K562 (cell line): ENCODE data around the gene MYMX. TPM values are rescaled to one million over a fixed set of nuclear protein-coding genes. Genes with fewer than 3 reads are reported as not detected.

Experiments used
- ASH1L ChIP-seq: fragments of 450-650 bp; IDR thresholded peaks from 2 replicates; pipeline ENCODE4 v1.6.1; 2018; ENCODE audit warnings: borderline replicate concordance, mild to moderate bottlenecking, low read depth; ENCODE audit not compliant: partially characterized antibody
- ETS1 ChIP-seq: conservative IDR thresholded peaks from 2 replicates; pipeline ENCODE4 v1.6.1; 2011; ENCODE audit warnings: low read depth, mild to moderate bottlenecking, low read length; ENCODE audit not compliant: control insufficient read depth
- HNRNPUL1 ChIP-seq: fragments of 200-400 bp; formaldehyde crosslinking; IDR thresholded peaks from 2 replicates; pipeline ENCODE4 v1.6.1; 2017; ENCODE audit warnings: low read length
- ID3 ChIP-seq, 2 experiments: fragments of 250-450 bp in 1 of 2; fragments of 450-650 bp in 1 of 2; sonication (Bioruptor Pico) in 1 of 2; IDR thresholded peaks; 2 replicates each; pipeline versions ENCODE4 v1.6.1 to v1.8.0; 2016 to 2021; ENCODE audit warnings: mild to moderate bottlenecking in 2 of 2, moderate library complexity in 2 of 2, missing compliant biosample characterization in 1 of 2, missing genetic modification characterization in 1 of 2
- MCM2 ChIP-seq: fragments of 450-650 bp; IDR thresholded peaks from 2 replicates; pipeline ENCODE4 v1.6.1; 2017; ENCODE audit warnings: low read depth, mild to moderate bottlenecking
- NR2F6 ChIP-seq: fragments of 450-650 bp; formaldehyde crosslinking; IDR thresholded peaks from 2 replicates; pipeline ENCODE4 v1.4.0; 2020; ENCODE audit warnings: mild to moderate bottlenecking
- NUFIP1 ChIP-seq: fragments of 450-650 bp; IDR thresholded peaks from 2 replicates; pipeline ENCODE4 v1.6.1; 2018; ENCODE audit not compliant: partially characterized antibody
- PREB ChIP-seq: sonication (generic); formaldehyde crosslinking; IDR thresholded peaks from 2 replicates; pipeline ENCODE4 v1.8.1; 2023; ENCODE audit warnings: mild to moderate bottlenecking, missing genetic modification reagents
- ZNF140 ChIP-seq: fragments of 250-450 bp; sonication (Bioruptor Pico); IDR thresholded peaks from 2 replicates; pipeline ENCODE4 v1.8.0; 2021; ENCODE audit warnings: moderate library complexity, mild to moderate bottlenecking, inconsistent platforms
- ZNF830 ChIP-seq: fragments of 250-450 bp; sonication (Bioruptor Pico); IDR thresholded peaks from 2 replicates; pipeline ENCODE4 v1.5.0; 2021; ENCODE audit warnings: mild to moderate bottlenecking
- polyA plus RNA-seq, 8 experiments: library from polyadenylated mRNA; depleted of rRNA in 4 of 8; stranded (reverse) in 5 of 8; unstranded in 3 of 8; fragments of >200 nt; fragmentation: Nextera tagmentation in 2 of 8; fragmentation: Illumina TruSeq in 1 of 8; extraction: Ambion mirVana in 2 of 8; extraction: Trizol in 1 of 8; gene quantifications; 2 replicates each; pipeline versions ENCODE4 v1.2.1 to v1.2.3, GENCODE V29; 2011 to 2014; ENCODE audit warnings: inconsistent platforms in 1 of 8, missing spikeins in 1 of 8
- total RNA-seq, 7 experiments: library from RNA; depleted of rRNA in 6 of 7; stranded (reverse); fragments of >200 nt in 6 of 7; fragmentation: Illumina TruSeq in 2 of 7; extraction: Trizol in 2 of 7; gene quantifications; 2 replicates each; pipeline versions ENCODE4 v1.2.1 to v1.2.3, GENCODE V29; 2011 to 2021; ENCODE audit warnings: low replicate concordance in 1 of 7
- TF ChIP-seq, protein P1 (sequence below): fragments of 450-650 bp; IDR thresholded peaks from 2 replicates; pipeline ENCODE4 v1.6.1; 2016; ENCODE audit warnings: low read depth

MYMX gene
- total and polyA plus RNA-seq, 9 of the 15 experiments (the other 6 are each of a cell fraction or from before 2014, with no cell fraction given) = 0.12 TPM; not detected in 8

DNA sequence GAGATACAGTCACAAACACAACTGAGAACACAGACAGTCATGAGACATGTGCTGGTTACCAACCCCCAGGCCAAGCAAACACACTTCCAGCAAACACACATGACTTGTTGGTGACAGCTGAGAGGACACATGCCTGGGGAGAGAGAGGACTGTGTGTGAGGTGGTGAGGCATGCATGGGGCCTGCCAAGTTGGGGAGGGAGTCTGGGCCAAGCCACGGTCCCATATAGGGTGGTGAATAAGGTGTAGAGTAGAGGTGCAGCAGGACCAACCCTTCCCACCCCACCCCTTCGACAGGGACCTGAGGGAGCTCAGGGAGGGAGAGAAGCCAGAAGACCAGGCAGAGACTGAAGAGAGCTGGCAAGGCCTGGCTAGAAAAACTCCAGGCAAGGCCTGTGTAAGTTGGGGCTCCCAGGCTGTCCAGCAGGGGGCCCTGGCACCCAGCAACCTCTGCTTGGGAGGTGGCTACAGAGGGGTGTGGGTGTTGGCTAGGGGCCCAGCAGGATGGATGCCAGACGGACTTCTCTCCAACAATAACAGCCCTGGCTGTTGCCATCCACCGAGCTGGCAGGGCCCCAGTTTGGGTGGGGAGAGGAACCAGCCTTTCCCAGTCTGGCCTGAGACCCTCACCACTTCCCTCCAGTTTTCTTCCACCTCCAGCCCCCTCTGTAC, 4.7 kb downstream of the MYMX start (continued):
- TF ChIP-seq, protein P1, sequence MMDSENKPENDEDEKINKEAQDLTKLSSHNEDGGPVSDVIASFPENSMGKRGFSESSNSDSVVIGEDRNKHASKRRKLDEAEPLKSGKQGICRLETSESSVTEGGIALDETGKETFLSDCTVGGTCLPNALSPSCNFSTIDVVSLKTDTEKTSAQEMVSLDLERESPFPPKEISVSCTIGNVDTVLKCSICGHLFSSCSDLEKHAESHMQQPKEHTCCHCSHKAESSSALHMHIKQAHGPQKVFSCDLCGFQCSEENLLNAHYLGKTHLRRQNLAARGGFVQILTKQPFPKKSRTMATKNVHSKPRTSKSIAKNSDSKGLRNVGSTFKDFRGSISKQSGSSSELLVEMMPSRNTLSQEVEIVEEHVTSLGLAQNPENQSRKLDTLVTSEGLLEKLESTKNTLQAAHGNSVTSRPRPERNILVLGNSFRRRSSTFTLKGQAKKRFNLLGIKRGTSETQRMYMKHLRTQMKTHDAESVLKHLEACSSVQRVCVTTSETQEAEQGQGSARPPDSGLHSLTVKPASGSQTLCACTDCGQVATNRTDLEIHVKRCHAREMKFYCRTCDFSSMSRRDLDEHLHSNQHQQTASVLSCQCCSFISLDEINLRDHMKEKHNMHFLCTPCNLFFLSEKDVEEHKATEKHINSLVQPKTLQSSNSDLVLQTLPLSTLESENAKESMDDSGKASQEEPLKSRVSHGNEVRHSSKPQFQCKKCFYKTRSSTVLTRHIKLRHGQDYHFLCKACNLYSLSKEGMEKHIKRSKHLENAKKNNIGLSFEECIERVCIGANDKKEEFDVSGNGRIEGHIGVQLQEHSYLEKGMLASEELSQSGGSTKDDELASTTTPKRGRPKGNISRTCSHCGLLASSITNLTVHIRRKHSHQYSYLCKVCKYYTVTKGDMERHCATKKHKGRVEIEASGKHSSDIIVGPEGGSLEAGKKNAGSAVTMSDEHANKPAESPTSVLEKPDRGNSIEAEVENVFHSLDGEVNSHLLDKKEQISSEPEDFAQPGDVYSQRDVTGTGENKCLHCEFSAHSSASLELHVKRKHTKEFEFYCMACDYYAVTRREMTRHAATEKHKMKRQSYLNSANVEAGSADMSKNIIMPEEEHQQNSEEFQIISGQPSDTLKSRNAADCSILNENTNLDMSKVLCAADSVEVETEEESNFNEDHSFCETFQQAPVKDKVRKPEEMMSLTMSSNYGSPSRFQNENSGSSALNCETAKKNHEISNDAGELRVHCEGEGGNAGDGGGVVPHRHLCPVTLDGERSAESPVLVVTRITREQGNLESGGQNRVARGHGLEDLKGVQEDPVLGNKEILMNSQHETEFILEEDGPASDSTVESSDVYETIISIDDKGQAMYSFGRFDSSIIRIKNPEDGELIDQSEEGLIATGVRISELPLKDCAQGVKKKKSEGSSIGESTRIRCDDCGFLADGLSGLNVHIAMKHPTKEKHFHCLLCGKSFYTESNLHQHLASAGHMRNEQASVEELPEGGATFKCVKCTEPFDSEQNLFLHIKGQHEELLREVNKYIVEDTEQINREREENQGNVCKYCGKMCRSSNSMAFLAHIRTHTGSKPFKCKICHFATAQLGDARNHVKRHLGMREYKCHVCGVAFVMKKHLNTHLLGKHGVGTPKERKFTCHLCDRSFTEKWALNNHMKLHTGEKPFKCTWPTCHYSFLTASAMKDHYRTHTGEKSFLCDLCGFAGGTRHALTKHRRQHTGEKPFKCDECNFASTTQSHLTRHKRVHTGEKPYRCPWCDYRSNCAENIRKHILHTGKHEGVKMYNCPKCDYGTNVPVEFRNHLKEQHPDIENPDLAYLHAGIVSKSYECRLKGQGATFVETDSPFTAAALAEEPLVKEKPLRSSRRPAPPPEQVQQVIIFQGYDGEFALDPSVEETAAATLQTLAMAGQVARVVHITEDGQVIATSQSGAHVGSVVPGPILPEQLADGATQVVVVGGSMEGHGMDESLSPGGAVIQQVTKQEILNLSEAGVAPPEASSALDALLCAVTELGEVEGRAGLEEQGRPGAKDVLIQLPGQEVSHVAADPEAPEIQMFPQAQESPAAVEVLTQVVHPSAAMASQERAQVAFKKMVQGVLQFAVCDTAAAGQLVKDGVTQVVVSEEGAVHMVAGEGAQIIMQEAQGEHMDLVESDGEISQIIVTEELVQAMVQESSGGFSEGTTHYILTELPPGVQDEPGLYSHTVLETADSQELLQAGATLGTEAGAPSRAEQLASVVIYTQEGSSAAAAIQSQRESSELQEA = no peak
- TF ChIP-seq ID3 (CRISPR knock-in tag; IDR thresholded peaks at IDR 0.05) = no peak
- no peak for TF ChIP-seq ID3 (tag; IDR thresholded peaks at IDR 0.05)
- no peak for TF ChIP-seq PREB (CRISPR knock-in tag)
- no peak for TF ChIP-seq ZNF140 (CRISPR knock-in tag)
- TF ChIP-seq NUFIP1 = no peak
- no peak; the same call in 1 of the 2 replicates for TF ChIP-seq NR2F6 (CRISPR knock-in tag)
- no peak for TF ChIP-seq MCM2
- no peak for TF ChIP-seq ASH1L
- TF ChIP-seq ETS1 = no peak
- TF ChIP-seq ZNF830 = no peak
- TF ChIP-seq HNRNPUL1 = no peak
